GOT3 (cell line): ENCODE measurements around the gene MRPL41.
"Not testable (repeated sequence)": the region's sequence is repeated elsewhere in the genome, so short reads cannot be mapped to it uniquely, and the experiment has no call there.

Experiments used
- DNase-seq: peaks from one replicate; lab custom pipeline; 2025; ENCODE audit warnings: mixed read lengths; lab: John Stamatoyannopoulos, UW

Gene MRPL41

DNA sequence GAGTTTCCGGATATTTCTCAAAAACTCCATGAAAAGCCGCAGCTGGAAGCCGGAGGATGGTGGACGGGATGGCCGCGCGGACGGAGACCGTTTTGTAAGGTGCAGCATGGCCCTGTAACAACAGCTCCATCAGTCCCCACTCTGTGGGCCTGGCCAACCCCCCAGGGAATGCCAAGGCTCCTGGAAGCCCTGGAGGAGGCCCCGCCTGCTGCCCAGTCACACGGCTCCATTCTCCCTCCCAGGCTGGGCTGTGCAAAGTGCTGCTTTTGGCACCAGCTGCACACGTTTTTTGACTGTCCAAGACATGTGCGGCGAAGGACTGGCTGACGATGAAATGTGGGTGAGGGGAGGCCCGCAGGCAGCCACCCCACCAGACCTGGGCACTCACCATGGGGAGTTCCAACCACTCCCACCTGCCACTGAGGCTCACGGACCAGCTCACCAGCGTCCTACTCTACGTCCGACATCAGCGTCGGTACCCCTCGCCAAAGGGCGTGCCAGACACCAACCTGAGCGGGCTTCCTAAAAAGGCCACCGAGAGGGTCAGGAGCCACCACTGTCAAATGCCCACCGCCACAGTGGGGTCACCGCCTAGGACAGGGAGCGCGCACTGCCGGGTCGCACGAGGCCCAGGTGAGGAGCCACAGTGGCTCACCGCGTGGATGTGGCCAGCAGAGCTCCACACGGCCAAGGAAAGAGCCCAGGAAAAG lies 28.8 kb upstream of the MRPL41 start:
- no peak for DNase-seq

GRCh38 chr9:137524161-137524980 lies 27.3 kb upstream of the MRPL41 start:
- no peak for DNase-seq

- DNase-seq, result no peak
These were observed 26.7 kb upstream of the MRPL41 start for GRCh38 chr9:137524981-137525317.

DNA sequence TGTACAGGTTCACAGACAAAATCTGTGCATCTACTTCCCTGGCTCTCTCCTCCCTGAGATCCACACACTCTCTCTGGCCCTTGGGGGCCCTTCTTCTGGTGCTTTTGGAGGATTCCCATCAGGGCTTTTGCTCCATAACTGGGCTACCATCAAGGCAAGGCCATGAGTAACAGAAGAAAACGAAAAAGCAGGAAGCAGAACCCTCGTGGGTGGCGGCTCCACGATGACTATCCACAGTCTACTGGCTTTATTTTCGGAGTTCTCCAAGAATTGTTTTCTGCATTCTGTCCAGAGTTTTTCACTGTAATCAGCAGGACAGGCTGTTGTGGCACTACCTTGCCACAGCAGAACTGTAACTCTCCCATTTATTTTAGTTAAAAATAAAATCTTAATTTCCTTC lies 21.3 kb upstream of the MRPL41 start:
- DNase-seq, result no peak

DNA sequence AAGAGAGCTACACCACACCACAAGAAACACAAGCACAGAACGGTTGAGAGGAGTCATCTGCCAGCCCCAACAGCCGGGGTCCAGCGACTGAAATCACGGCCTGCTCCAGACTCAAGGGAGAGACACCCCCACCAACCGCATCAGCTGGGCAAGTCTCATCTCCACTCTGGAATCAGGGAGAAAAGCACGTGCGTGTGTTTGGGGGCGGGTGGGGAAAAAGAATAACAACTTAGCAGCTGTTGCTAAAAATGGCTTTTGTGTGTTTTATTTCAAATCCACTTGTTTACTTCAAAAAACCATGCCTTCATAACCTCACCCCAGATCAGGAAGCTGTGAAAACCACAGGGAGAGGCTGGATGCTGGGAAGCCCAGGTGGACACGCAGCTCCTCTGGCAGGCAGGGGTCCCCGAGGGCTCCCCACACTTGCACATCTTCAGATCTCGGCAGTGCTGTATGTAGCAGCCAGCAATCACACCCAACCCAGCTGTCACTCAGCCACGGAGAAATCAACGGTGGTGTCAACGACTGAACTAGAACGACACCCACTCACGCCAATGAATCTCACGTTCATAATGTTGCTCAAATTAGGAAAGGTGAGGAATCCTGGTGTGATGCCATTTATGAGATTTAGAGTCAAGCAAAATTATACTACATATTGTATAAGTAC lies 20.4 kb upstream of the MRPL41 start:
- no peak for DNase-seq

- DNase-seq, result not testable (repeated sequence)
These were observed 18.7 kb upstream of the MRPL41 start for GRCh38 chr9:137532891-137533468.

GRCh38 chr9:137534256-137535119 lies 17.2 kb upstream of the MRPL41 start:
- no peak for DNase-seq

- DNase-seq, result no peak
These were observed 16.6 kb upstream of the MRPL41 start for GRCh38 chr9:137535120-137535428.

- DNase-seq, result not testable (repeated sequence)
These were observed 15.0 kb upstream of the MRPL41 start for GRCh38 chr9:137536594-137537131.

DNA sequence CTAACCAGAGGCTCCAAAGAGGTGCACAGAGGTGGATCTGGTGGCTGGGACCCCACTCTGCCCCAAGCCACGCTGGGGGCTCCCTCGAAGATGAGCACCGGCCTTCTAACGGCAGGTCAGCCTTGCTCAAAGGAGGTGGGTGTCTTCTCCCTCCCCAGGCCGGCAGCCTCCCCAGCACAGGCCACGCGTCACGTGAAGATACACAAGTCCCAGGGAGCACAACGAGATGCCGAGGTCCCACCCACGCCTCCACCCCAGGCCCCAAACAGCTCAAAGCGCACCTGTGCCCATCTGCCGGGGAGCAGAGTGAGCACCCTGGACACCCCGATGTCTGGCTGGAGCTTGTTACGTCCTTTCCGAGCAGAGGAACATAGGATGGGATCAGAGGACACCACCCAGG lies 13.6 kb upstream of the MRPL41 start:
- DNase-seq, result no peak

GRCh38 chr9:137540536-137540935 lies 11.1 kb upstream of the MRPL41 start:
- DNase-seq, result no peak

- DNase-seq, result no peak
These were observed 9.2 kb upstream of the MRPL41 start for GRCh38 chr9:137542486-137542885.

DNA sequence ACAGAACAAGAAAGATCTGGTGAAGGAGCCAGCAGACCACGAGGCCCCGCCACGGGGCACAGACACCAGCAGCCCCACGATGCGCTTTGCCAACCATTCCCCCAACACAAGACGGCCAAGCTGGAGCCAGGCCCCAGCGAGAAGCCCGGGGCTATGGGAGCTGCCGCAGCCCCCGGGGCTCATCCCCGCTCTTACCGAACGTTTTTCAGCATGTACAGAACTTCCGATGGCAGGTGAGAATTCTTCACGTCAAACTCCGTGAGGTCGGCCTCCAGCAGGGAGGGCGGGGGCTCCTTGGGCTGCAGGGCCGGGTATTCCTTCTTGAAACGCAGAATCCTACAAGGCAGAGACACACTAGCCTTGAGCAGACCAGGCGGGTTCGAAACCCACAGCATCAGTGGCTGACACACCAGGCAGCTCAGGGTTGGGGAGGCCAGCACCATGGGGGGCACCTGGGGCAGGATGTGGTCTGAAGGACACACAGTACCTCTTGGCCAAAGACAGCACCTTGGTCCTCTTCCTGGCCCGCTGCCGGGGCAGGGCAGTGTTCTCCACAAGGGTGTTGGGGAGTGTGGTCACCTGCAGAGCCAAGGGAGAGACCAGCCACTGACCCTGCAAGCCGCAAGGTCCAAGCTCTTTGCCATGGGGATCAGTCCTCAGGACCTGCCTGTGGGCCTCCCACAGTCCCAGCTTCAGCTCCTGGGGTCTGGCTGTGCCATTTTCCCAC lies 8.3 kb upstream of the MRPL41 start:
- no peak for DNase-seq

DNA sequence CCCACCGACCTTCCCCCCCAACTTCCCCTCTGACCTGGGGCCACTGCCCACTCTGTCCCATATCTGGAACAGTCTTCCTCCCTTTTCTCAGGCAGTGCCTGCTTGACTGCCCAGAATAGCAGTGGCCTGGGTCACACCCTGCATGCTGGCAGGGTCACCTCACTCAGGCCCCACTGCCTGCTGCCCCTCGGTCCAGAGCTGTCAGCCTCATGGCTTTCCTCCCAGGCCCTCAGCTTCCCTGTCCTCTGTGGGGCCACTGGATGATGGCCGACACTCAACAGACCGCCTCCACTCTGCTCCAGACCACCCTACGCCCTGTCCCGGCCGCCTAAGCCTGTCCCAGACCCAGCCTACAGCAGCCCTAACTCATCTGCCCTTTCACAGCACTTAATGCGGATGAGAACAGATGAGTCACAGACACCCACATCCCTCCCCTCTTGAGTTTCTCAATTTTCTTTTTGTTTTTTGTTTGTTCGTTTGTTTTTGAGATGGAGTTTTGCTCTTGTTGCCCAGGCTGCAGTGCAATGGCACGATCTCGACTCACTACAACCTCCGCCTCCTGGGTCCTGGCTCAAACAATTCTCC lies 7.4 kb upstream of the MRPL41 start:
- no peak for DNase-seq

- no peak for DNase-seq
These were observed 6.6 kb upstream of the MRPL41 start for GRCh38 chr9:137545123-137545522.

DNA sequence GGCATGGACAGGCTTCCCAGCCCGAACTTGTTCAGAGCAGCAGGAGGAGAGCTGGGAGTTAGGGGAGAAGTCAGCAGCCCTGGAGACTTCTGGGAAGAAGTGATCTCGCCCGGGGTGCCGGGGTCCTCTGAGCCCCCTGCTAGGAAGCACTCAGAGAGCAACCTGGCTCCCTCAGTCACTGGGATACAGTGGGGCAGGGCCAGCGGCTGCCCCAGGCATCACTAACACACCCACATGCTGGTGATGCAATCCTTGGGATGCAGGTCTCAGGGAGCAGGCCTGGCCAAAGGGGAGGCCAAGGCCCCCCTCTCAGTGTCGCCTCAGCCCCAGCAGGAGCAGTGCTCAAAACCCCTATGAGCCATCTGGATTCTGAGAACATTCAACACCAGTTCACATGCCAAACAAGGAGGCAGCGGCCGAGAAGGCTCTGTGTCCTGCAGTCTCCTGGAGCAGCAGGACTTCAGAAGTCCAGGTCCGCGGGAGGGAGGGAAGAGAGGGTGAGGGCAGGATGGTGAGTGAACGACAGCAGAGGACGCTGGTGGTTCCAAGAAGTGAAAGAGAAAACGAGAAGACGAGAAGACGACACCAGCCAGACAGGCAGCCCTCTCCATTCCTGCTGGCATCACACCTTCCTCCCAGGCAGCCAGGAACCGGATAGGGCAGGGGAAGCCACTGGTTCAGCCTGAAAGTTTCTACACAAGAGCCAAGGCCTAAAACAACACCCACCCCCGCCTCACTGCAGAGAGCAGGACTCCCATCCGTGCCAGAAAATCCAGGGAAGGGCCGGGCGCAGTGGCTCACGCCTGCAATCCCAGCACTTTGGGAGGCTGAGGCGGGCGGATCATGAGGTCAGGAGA lies 3.8 kb upstream of the MRPL41 start:
- DNase-seq, result no peak

DNA sequence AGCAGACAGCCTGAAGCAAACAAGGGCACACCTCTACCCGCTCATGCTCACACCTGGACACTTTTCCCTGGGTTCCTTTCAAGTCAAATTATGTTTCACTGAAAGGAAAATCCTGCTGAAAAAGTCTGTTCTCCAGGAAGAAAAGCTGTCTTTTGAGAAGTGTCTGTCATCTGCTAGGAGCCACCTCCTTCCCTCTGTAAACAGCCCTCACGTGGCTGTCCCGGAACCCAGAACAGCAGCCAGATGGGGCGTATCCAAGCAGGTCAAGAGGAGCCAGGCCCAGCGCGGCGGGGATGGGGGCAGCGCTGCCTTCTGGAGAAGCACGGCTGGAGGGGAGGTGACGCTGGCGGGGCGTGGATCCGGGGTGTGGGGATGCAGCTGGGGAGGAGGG lies 1.5 kb upstream of the MRPL41 start, which contains the start of gene PNPLA7:
Gene PNPLA7 (minus strand): TSS at position 172 of the 391 bp plus-strand sequence. CDS start 205 bp downstream, outside the sequence.
- DNase-seq, result no peak

DNA sequence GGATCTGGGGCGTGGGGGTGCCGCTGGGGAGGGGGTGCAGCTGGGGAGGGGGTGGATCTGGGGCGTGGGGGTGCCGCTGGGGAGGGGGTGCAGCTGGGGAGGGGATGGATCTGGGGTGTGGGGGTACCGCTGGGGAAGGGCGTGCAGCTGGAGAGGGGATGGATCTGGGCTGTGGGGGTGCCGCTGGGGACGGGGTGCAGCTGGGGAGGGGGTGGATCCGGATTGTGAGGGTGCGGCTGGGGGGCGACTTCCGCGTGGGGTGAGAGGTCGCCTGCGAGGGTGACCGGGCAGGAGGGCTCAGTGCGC lies 768 bp upstream of the MRPL41 start:
- DNase-seq, result not testable (repeated sequence)

GRCh38 chr9:137552022-137552768 lies 516 bp downstream of the MRPL41 start:
- no peak for DNase-seq
